ENCODE measurements around the gene EMILIN1. TPM values are rescaled to one million over a fixed set of nuclear protein-coding genes. Genes with fewer than 3 reads are reported as not detected.

The EMILIN1 gene
- polyA plus RNA-seq, 1 of the 3 experiments (the other 2 are of a cell fraction) = 286 TPM

GRCh38 chr2:27094353-27094984 is 16.1 kb downstream of the EMILIN1 start:
- no peak overlapping the region for H2AFZ ChIP-seq (ENCODE audit: low read depth)

GRCh38 chr2:27095427-27095744 is 17.0 kb downstream of the EMILIN1 start:
- Histone ChIP-seq H3K4me3 (ENCODE audit: low read depth in 2 of 2, low read length in 1 of 2) (no peak overlapping the region), H3K4me2 (no peak overlapping the region), H3K9me3 (no peaks in the 10 kb centered on the region), H3K4me1 (ENCODE audit: control insufficient read depth in 1 of 2, insufficient read depth in 2 of 2, low read depth in 1 of 2, low read length in 1 of 2) (peaks cover 4 to 21% of the 10 kb centered on the region in 2 experiments; a peak in 2 of 4 replicates), H3K36me3 (replicated peaks in 1 of 2; ENCODE audit: control insufficient read depth in 1 of 2, insufficient read depth in 2 of 2, low read length in 1 of 2) (no peaks in the 10 kb centered on the region), H3K27me3 (ENCODE audit: insufficient read depth) (no peaks in the 10 kb centered on the region), H3K9me2 (no peaks in the 10 kb centered on the region), H3K79me2 (ENCODE audit: insufficient read depth) (no peaks in the 10 kb centered on the region), H4K20me1 (ENCODE audit: insufficient read depth) (no peaks in the 10 kb centered on the region), H3K9ac (no peak overlapping the region), H3F3A (replicated peaks; ENCODE audit: insufficient read depth) (no peaks in the 10 kb centered on the region), H2AFZ (ENCODE audit: low read depth) (peak overlapping the region; percentile 97; the same call in 1 of the 2 replicates), H3K27ac (ENCODE audit: low read depth in 2 of 2, low read length in 1 of 2) (peak overlapping the region in 1 of 2 experiments; percentile 92; a peak in 1 of 4 replicates)
- ChIA-PET POLR2A (interaction anchor here (2.6 kb wide), 1 partner anchor 8 kb away, joined by 14 read pairs; the partner anchor contains the start of gene KHK), CTCF (interaction anchor here (0.9 to 8.3 kb wide), 10 partner anchors 9 to 170 kb away, joined by 3 to 131 read pairs (median 8); partner anchors contain the start of genes ABHD1, EMILIN1 and KHK)
- TF ChIP-seq JUND (IDR thresholded peaks at IDR 0.05) = no peak
- no peak for TF ChIP-seq CHD2 (IDR thresholded peaks at IDR 0.05; ENCODE audit: low read length, partially characterized antibody)
- no peak for TF ChIP-seq MEF2A (IDR thresholded peaks at IDR 0.05; ENCODE audit: borderline replicate concordance, low read depth)
- no peak for TF ChIP-seq EZH2phosphoT487 (IDR thresholded peaks at IDR 0.05; ENCODE audit: borderline replicate concordance, low read depth)
- TF ChIP-seq MXI1 (IDR thresholded peaks at IDR 0.05; ENCODE audit: low read depth, low read length) = no peak
- TF ChIP-seq POLR2AphosphoS5 (IDR thresholded peaks at IDR 0.05; ENCODE audit: low read depth, low read length) = no peak
- no peak for TF ChIP-seq TAF1 (IDR thresholded peaks at IDR 0.05; ENCODE audit: borderline replicate concordance, low read depth, low read length)
- no peak for TF ChIP-seq GATA2 (CRISPR knock-in tag; IDR thresholded peaks at IDR 0.05)
- TF ChIP-seq NRF1 (IDR thresholded peaks at IDR 0.05; ENCODE audit: low read depth, low read length) = no peak
- WGBS (ENCODE audit: low lambda C conversion rate) = 94% methylated on average over 2 of the region's 2 CpGs
- DNase-seq = no peak

More at GRCh38 chr2:27094353-27094984, 16.1 kb downstream of the EMILIN1 start:
- no peaks in the 10 kb centered on the region for H3K27me3 ChIP-seq (ENCODE audit: insufficient read depth)
- no peak for TF ChIP-seq RFX5 (IDR thresholded peaks at IDR 0.05; ENCODE audit: low read length)
- H3K9ac ChIP-seq = no peak overlapping the region
- H3K4me2 ChIP-seq = no peak overlapping the region
- CTCF ChIA-PET = interaction anchor here (0.8 to 6.3 kb wide), 11 partner anchors 8 to 209 kb away, joined by 3 to 75 read pairs (median 6); partner anchors contain the start of genes CGREF1, EMILIN1, KHK and TRIM54
- peaks cover 4 to 21% of the 10 kb centered on the region in 2 experiments; a peak in 2 of 4 replicates for H3K4me1 ChIP-seq (ENCODE audit: control insufficient read depth in 1 of 2, insufficient read depth in 2 of 2, low read depth in 1 of 2, low read length in 1 of 2)
- no peak for DNase-seq
- POLR2A ChIA-PET = interaction anchor here (1.4 kb wide), 1 partner anchor 29 kb away, joined by 3 read pairs; the partner anchor contains the start of gene ABHD1
- H4K20me1 ChIP-seq (ENCODE audit: insufficient read depth) = no peaks in the 10 kb centered on the region
- no peak overlapping the region for H3K4me3 ChIP-seq (ENCODE audit: low read depth in 2 of 2, low read length in 1 of 2)
- no peaks in the 10 kb centered on the region for H3F3A ChIP-seq (replicated peaks; ENCODE audit: insufficient read depth)
- no peaks in the 10 kb centered on the region for H3K79me2 ChIP-seq (ENCODE audit: insufficient read depth)
- no peaks in the 10 kb centered on the region for H3K9me2 ChIP-seq
- H3K9me3 ChIP-seq = no peaks in the 10 kb centered on the region
- no peaks in the 10 kb centered on the region for H3K36me3 ChIP-seq (replicated peaks in 1 of 2; ENCODE audit: control insufficient read depth in 1 of 2, insufficient read depth in 2 of 2, low read length in 1 of 2)
- 95% methylated on average over 24 of the region's 24 CpGs for WGBS (ENCODE audit: low lambda C conversion rate)
- no peak overlapping the region for H3K27ac ChIP-seq (ENCODE audit: low read depth in 2 of 2, low read length in 1 of 2)

All from SK-N-SH (cell line).